NCI-H69 (cell line): ENCODE data around the gene MYL5.
"Not testable (repeated sequence)": the region's sequence is repeated elsewhere in the genome, so short reads cannot be mapped to it uniquely, and the experiment has no call there.

Experiments
- DNase-seq: peaks from one replicate; lab custom pipeline; 2025; lab: John Stamatoyannopoulos, UW

MYL5 gene

DNA sequence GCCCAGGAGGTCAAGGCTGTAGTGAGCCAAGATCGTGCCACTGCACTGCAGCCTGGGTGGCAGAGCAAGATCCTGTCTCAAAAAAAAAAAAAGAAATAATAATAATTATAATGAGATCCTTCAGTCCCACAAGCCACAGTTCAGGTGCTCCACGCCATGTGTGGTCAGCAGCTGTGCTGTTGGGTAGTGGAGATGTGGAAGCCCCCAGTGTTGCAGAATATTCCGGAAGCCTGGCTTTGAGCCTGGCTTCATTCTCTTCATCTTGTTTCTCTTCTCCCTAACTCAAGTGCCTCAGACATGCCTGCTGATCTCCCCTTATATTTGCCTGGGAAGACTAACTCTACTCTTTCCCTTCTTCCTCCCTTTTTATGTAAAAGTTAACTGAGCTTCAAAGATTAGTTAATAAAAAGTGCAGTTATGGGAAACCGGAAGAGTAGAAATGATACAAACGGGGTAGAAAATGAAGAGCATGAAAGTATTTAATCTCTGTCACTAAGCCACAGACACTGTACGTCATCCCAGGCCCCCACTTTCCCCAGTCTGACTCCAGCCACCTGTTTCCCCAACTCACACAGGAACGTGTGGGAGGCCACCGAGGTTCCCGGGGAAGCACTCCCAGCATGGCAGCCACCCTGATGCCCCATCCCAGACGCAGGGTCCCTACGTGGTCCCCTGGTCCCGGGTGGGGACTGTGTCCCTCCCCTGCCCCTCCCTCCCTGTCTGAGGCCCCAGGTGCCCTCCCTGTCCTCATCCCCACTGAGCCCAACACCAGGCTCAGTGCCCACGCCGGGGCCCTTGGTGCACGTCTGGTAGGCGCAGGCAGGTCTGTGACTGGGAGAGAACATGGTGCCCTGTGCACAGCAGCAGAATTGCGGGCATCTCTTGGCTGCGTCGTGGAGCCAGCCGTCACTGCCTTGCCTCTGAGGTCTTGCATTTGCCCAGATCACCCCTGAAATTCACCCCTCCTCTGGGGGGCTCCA, 55.3 kb downstream of the MYL5 start:
- DNase-seq, result no peak

- no peak for DNase-seq
Measured at GRCh38 chr4:730511-730910, 56.2 kb downstream of the MYL5 start.

- not testable (repeated sequence) for DNase-seq
Measured at GRCh38 chr4:730946-731904, 56.9 kb downstream of the MYL5 start.
